Measurements from ENCODE around the gene B9D2.

Gene B9D2

DNA sequence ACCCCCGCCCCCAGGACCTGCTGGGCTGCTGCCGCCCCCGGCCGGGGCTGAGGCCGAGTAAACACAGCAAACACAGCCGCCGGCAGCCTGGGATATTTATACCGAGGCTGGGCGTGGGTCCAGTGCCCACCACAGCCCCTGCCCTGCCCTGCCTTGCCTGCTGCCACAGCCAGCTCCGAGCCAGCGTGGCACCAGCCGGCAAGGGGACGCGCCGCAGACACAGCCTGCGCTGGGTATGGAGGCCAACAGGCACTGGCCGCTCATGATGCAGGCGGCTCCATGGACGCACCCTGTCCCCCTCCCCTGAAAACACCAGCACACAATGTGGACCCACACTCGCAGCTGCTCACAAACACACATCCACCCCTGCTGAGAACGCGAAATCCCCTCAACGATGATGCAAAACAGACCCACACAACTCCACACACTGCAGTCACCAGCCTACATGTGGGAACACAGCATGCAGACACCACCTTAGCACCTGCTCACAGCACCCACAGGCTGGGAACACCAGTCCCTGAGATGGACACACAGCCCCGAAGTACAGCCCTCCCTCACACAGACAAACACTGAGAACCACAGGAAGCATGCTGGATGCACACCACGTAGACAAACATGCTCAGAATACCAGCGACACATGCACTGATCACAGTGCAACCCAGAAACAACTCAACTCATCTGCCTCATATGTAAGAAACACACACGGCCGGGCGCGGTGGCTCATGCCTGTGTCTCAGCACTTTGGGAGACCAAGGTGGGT lies 37.8 kb downstream of the B9D2 start:
- no peak for DNase-seq

DNA sequence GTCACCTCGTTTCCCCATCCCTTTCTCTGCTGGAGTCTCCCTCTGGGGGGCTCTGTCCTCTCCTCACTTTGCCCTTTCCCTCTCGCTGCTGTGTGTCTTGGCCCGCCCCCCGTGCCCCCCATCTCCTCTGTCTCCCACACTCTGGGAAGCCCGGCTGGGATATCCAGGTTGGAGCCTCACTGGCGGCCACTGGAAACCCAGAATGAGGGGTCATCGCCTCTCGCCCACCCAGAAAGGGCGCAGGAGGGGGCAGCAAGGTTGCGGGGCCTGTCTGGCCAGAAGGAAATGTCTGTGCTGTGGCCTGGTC lies 38.4 kb downstream of the B9D2 start:
- DNase-seq = no peak

DNA sequence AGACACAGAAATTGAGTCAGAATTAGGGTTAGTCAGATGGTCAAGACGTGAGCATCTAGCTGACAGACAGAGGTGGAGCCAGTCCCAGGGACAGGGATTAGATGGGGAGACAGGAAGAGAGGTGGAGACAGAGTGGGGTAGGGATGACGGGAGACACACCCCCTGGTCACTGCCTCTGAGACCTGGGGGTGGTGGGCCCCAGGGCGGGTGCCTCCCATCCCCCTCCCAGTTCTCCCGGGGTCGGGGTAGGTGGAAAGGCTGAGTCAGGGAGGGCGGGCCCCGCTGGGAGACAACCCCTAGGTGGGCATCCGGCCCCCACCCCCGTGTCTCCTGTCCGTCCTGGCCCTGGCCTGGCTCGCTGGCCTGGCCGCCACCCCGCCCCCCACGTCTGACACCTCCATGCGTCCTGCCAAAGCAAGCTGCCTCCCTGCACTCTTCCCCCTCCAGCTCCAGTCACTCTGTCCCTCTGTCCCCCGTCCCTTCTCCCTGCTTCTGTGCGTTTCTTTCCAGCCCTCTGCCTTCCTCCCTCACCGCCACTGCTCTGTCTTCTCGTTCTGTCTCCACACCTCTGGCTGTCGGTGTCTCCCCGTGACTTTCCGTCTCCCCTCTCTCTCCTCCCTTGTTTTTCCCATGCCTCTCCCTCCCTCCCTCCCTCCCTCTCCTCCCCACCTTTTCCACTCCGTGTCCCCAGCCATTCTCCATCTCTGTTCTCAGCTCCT lies 38.9 kb downstream of the B9D2 start:
- DNase-seq = no peak

DNA sequence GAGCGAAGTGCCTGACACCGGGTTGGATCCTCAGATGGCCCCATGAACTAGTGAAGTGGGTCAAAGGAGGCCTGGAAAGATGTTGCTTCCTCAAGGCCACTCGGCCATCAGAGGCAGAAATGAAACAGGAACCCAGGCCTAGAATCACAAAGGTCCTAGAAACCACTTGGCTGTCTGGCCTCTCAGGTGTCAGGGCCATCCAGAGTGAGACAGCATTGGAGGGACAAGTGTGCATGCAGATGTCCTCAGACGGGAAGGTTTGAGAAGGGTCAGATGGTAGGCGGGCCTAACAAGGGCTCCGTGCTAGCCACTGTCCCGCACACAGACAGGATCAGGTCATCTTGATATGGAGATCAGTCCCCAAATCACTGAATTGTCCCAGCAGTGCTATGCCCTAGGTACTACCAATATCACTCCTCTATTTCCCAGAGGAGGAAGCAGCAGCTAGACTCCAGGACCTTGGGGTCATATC lies 39.7 kb downstream of the B9D2 start:
- DNase-seq = no peak

- no peak for DNase-seq
Measured at GRCh38 chr19:41323430-41324125, 40.4 kb downstream of the B9D2 start.

DNA sequence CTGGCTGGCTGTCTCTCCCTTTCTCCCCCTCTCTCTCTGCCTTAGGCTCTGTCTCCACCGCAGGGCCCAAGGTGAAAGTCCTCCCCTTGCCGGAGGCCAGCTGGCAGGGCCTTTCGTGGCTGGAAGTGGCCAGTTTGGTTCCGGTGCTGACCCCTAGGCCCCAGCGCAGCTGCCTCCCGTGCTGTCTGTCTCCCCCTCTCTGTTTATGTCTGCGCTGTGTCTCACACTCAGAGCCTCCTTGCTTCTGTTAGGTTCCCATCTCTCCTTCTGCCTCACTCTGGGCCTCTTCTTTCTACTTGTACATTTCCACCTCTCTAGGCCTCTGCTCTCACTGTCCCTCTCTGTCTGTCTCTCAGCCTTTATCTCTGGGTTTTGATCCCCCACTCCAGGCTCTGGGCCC lies 40.9 kb downstream of the B9D2 start:
- no peak for DNase-seq

- DNase-seq = no peak
Measured at GRCh38 chr19:41322451-41322850, 41.5 kb downstream of the B9D2 start.

DNA sequence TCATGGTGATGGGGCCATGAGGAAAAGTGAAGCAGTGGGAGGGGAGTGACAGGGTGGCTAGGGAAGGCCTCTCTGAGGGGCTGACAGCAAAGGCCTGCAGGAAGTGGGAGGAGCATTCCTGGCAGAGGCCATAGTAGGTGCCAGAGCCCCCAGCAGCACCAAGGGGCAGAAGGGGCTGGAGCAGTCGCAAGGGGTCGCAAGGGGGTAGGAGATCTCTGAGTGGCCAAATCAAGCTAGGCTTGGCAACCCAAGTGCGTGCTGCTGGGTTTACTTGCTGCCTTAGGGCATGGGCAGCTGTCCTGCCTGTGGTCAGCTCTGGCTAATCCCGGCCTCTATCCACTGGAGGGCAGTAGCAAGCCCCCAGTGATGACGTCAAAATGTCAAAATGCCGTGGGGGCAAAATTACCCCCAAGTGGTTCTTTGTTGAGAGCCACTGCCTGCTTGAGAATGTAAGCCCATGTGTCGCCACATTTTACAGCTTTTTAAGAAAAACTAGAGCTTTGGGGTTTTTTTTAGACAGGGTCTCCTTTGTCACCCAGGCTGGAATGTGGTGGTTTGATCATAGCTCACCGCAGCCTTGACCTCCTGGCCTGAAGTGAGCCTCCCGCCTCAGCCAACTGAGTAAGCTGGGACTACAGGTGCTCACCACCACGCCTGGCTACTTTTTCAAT lies 42.2 kb downstream of the B9D2 start:
- DNase-seq = no peak

- DNase-seq = no peak
Measured at GRCh38 chr19:41321204-41321599, 42.7 kb downstream of the B9D2 start.

GRCh38 chr19:41320568-41320967 lies 43.4 kb downstream of the B9D2 start:
- DNase-seq = no peak

DNA sequence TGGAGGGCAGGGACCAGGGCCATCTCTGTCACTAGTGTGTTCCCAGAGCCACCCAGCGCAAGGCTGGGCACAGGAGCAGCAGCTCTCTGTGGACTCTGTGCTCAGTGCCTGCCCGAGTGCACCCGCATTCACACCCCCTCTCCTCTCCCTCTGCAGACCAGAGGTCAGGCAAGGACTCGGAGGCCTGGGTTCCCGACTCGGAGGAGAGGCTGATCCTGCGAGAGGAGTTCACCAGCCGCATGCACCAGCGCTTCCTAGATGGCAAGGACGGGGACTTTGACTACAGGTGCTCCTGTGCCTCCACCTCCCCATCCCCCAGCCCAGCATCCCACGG lies 43.8 kb downstream of the B9D2 start:
- no peak for DNase-seq

GRCh38 chr19:41319500-41320184 lies 44.3 kb downstream of the B9D2 start:
- DNase-seq = no peak

DNA sequence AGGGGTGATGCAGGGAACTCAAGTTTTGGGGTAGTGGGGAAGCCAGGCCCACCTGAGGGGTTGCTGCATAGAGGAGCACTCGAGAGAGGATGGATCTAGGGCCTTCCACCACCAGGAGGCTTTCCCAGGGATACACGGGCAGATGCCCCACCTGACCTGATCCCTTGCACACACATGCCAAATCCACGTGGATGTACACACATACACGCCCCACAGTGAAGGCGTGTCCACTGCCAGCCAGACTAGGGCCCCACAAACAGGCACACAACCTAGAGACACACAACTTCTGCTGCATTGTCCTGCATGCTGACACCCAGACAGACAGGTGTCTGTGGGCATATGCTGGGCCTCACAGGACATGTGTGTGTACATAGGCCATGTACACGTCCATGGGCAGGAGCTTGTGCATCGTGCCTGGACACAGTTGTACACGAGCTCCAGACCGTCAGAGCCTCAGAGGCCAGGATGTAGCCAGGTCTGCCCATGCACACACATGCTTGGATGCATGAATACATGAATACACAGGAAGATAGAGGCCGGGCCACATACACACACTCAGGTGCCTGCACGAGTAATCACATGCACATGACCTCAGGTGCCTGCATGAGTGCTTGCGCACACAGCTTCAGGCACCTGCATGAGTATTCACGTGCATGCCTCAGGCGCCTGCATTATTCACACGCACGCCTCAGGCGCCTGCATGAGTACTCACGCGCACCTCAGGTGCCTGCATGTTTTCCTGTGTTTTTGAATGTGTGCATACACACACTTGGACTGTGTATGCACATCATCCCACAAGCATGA lies 45.1 kb downstream of the B9D2 start:
- DNase-seq = no peak

DNA sequence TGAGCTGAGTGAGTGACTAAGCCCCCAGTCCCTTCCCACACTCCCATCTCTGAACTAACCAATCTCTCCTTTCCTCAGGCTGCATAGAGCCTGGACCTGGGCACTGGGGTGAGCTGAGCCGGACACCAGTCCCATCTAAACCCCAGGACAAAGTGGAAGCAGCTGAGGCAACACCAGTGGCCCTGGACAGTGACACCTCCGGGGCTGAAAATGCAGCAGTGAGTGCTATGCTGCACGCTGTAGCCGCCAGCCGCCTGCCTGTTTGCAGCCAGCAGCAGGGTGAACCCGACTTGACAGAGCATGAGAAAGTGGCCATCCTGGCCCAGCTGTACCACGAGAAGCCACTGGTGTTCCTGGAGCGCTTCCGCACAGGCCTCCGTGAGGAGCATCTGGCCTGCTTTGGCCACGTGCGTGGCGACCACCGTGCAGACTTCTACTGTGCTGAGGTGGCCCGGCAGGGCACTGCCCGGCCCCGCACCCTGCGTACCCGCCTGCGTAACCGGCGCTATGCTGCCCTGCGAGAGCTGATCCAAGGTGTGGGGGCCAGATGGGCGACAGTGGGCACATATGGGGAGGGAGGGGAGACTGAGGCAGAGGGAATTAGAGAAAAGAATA lies 47.5 kb downstream of the B9D2 start:
- DNase-seq = no peak

DNA sequence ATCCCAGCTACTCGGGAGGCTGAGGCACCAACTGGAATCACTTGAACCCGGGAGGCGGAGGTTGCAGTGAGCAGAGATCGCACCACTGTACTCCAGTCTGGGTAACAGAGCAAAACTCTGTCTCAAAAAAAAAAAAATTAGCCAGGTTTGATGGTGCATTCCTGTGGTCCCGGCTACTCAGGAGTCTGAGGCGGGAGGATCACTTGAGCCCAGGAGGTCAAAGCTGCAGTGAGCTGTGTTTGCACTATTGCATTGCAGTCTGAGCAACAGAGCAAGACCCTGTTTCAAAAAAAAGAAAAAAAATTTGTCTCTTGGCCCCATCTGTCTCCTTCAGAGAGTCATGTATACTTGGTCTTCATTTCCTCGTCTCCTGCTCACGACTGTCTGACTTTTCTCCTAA lies 52.3 kb downstream of the B9D2 start:
- no peak for DNase-seq

- no peak for DNase-seq
Measured at GRCh38 chr19:41311072-41311471, 52.9 kb downstream of the B9D2 start.

DNA sequence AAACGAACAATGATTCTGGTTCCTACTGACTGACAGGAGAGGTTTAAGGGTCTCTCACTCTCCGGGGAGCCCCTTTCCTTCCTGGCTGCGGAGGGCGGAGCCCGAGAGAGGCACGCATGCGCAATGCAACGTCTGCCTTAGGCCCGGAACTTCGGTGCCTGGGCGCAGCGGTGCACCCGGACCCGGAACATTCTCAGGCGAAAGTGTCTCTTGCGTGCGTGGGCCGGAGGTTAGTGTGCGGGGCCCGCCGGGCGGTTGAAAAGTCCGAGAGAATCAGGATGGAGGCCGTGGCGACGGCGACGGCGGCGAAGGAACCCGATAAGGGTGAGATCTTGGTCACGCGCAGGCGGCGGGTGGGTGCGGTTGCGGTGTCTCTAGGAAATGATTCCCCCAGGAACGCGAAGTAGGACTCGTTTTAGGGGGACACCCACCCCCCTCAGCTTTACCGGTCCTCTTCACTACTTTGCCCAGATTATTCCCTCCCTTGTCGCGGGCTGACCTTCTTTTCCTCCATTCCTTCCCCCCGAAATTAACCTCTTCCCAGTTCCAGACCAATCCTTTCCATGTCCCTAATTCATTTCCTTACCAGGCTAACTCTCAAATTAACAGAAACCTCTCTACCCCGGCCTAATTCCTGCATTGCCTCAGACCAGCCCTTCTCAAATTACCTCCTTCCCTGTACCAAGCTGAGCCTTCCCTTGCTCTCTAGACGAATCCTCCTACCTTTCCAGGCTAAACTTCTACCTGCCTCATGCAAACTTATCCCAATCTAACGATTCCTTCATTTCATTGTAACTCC lies 53.7 kb downstream of the B9D2 start, which contains the start of gene CCDC97:
CCDC97 (plus strand) TSS at position 140 of the 799 bp plus-strand sequence; CDS start at position 279, 139 bp downstream.
- peak; percentile 92 for DNase-seq

DNA sequence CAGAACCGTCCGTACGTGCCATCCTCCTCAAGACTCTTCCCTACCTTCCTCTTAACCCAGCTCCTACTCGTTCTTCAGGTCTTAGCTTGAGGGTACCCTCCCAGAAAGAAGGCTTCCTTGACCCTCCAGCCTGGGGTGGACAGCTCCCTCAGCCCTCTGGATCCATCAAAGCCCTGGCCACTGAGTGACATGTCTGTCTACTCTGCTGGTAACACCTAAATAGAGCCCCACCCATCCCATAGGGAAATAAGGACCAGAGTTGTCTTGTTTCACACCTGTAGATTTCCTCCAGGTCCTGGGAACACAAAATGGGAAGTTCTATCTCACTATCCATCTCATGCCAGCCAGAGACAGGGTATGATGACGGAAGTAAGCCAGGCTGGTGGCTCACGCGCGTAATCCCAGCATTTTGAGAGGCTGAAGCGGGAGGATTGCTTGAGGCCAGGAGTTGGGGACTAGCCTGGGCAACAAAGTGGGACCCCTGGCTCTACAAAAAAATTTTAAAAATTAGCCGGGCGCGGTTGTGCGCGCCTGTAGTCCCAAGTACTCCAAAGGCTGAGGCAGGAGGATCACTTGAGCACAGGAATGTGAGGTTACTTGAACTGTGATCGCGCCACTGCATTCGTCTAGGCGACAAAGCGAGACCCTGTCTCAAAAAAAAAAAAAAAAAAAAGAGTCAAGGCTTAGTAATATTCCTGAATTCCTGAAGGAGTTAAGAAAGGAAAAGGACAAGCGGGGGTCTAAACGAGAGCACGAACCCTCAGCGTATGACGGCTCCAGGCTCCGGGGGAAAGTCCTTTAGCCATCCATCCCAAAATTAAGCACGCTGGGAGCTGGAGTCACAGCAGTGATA lies 54.5 kb downstream of the B9D2 start:
- no peak for DNase-seq

- DNase-seq = peak; percentile 64
Measured at GRCh38 chr19:41308450-41309179, 55.3 kb downstream of the B9D2 start.

Measured in NCI-H2171 (cell line).